GM12878 (cell line): Measurements from ENCODE around the gene ANKRD44. TPM values are rescaled to one million over a fixed set of nuclear protein-coding genes. Genes with fewer than 3 reads are reported as not detected.

Source experiments
- ATAC-seq: fragments of 200-7000 bp; cut with Tn5 transposase; 3 replicates; pipeline ENCODE4 v1.9.1; 2020; ENCODE audit warnings: mild to moderate bottlenecking, moderate library complexity
- BruUV-seq: library from RNA; stranded (reverse); fragments of 400-500 nt; replicated peaks from 2 replicates; lab custom pipeline; 2021; lab: Mats Ljungman, UMichigan
- CTCF ChIA-PET: fragments of 300-600 bp; sonication (Branson Sonifier 250); formaldehyde crosslinking; extraction: SDS; loops from one replicate; lab custom pipeline; 2021; ENCODE audit warnings: inconsistent platforms; lab: Yijun Ruan, JAX
- POLR2A ChIA-PET: fragments of 350-600 bp; formaldehyde crosslinking; extraction: SDS; loops from one replicate; lab custom pipeline; 2021; ENCODE audit warnings: inconsistent platforms; lab: Charles Lee
- RAD21 ChIA-PET: fragments of 300-600 bp; sonication (Branson Sonifier 250); formaldehyde crosslinking; loops from one replicate; lab custom pipeline; 2023; ENCODE audit warnings: antibody characterized with exemption; ENCODE audit not compliant: unreplicated experiment; lab: Charles Lee
- SMC1A ChIA-PET: fragments of 300-600 bp; sonication (Branson Sonifier 250); formaldehyde crosslinking; loops from one replicate; lab custom pipeline; 2023; ENCODE audit not compliant: unreplicated experiment, uncharacterized antibody; lab: Charles Lee
- DNase-seq: peaks from one replicate; pipeline ENCODE4 v3.0.0-alpha.2; 2011; ENCODE audit warnings: low read depth, low spot score
- FAIRE-seq: peaks from 3 replicates; lab custom pipeline; 2011; peaks lifted over from hg19 to GRCh38; lab: Jason Lieb, UNC
- H2AFZ ChIP-seq: 2 replicates; pipeline ENCODE4 v1.6.0; 2011; ENCODE audit warnings: low read depth, low read length, control low read depth; ENCODE audit not compliant: control insufficient read depth
- H3K27ac ChIP-seq: 2 replicates; pipeline ENCODE4 v1.5.1; 2011; ENCODE audit warnings: control low read depth; ENCODE audit not compliant: control insufficient read depth, insufficient read depth
- H3K27me3 ChIP-seq, 2 experiments: replicated peaks in 1 of 2; 2 replicates each; pipeline versions ENCODE4 v1.6.0 to v1.6.1; 2011; ENCODE audit warnings: low read length in 1 of 2; ENCODE audit not compliant: control insufficient read depth in 2 of 2, insufficient read depth in 2 of 2
- H3K36me3 ChIP-seq, 2 experiments: 2 replicates each; pipeline ENCODE4 v1.5.1; 2011; ENCODE audit warnings: low read length in 1 of 2; ENCODE audit not compliant: control insufficient read depth in 2 of 2, insufficient read depth in 2 of 2
- H3K4me1 ChIP-seq: 2 replicates; pipeline ENCODE4 v1.6.1; 2011; ENCODE audit warnings: mild to moderate bottlenecking, low read length, moderate library complexity, mixed read lengths; ENCODE audit not compliant: control insufficient read depth, insufficient read depth
- H3K4me2 ChIP-seq: 2 replicates; pipeline ENCODE4 v1.6.0; 2011; ENCODE audit warnings: control low read depth; ENCODE audit not compliant: control insufficient read depth, insufficient read depth
- H3K4me3 ChIP-seq: fragments of 200-600 bp; sonication (generic); 2 replicates; pipeline ENCODE4 v1.5.1; 2016
- H3K79me2 ChIP-seq: 2 replicates; pipeline ENCODE4 v1.6.0; 2011; ENCODE audit warnings: low read length; ENCODE audit not compliant: control insufficient read depth, insufficient read depth
- H3K9ac ChIP-seq: 2 replicates; pipeline ENCODE4 v1.8.0; 2011; ENCODE audit warnings: low read length, control low read depth, mixed read lengths; ENCODE audit not compliant: control insufficient read depth, insufficient read depth
- H3K9me3 ChIP-seq: replicated peaks from 3 replicates; pipeline ENCODE4 v1.5.1; 2011; ENCODE audit warnings: mild to moderate bottlenecking, low read length; ENCODE audit not compliant: control insufficient read depth, insufficient read depth
- H4K20me1 ChIP-seq: 2 replicates; pipeline ENCODE4 v1.6.0; 2011; ENCODE audit not compliant: control insufficient read depth, insufficient read depth
- ATF3 ChIP-seq: IDR thresholded peaks from 2 replicates; pipeline ENCODE4 v1.6.1; 2011; ENCODE audit warnings: low read depth, mild to moderate bottlenecking, low read length, moderate library complexity, borderline replicate concordance; ENCODE audit errors: extremely low read depth
- CBX3 ChIP-seq: fragments of 200-600 bp; sonication (generic); IDR thresholded peaks from 2 replicates; pipeline ENCODE4 v1.6.1; 2016; ENCODE audit warnings: low read depth, borderline replicate concordance
- CBX5 ChIP-seq: sonication (generic); IDR thresholded peaks from 2 replicates; pipeline ENCODE4 v1.6.1; 2016; ENCODE audit warnings: low read depth, moderate library complexity, mild to moderate bottlenecking, inconsistent platforms
- CEBPZ ChIP-seq: fragments of 150-350 bp; IDR thresholded peaks from 2 replicates; pipeline ENCODE4 v1.6.1; 2016; ENCODE audit warnings: low read depth, low read length
- CHD4 ChIP-seq: fragments of 200-600 bp; sonication (generic); IDR thresholded peaks from 2 replicates; pipeline ENCODE4 v1.6.1; 2016; ENCODE audit warnings: mild to moderate bottlenecking
- CREB1 ChIP-seq: IDR thresholded peaks from 2 replicates; pipeline ENCODE4 v1.6.1; 2012; ENCODE audit warnings: low read depth, mild to moderate bottlenecking, inconsistent platforms
- E2F8 ChIP-seq: fragments of 450-650 bp; IDR thresholded peaks from 2 replicates; pipeline ENCODE4 v1.6.1; 2018; ENCODE audit warnings: mild to moderate bottlenecking, low read depth, moderate library complexity; ENCODE audit not compliant: partially characterized antibody
- E4F1 ChIP-seq: fragments of 450-650 bp; IDR thresholded peaks from 2 replicates; pipeline ENCODE4 v1.6.1; 2018; ENCODE audit warnings: borderline replicate concordance, mild to moderate bottlenecking; ENCODE audit not compliant: partially characterized antibody
- EZH2 ChIP-seq: IDR thresholded peaks from 2 replicates; pipeline ENCODE4 v1.6.1; 2012; ENCODE audit warnings: low read depth, mild to moderate bottlenecking, control low read depth, inconsistent platforms, low read length, borderline replicate concordance; ENCODE audit not compliant: control insufficient read depth
- RUNX3 ChIP-seq: IDR thresholded peaks from 2 replicates; pipeline ENCODE4 v1.6.1; 2012; ENCODE audit warnings: low read length, inconsistent platforms
- WGBS: methylation state at CpG from one replicate; pipeline ENCODE4 v1.1.6; 2016; ENCODE audit warnings: low lambda C conversion rate; ENCODE audit not compliant: insufficient replicate concordance, insufficient coverage; ENCODE audit errors: missing lambda C conversion rate; 5-methylcytosine and 5-hydroxymethylcytosine counted together
- in situ Hi-C: fragments of 300-500 bp; cut with MboI; formaldehyde crosslinking; loops from 9 replicates; pipeline ENCODE4 v1.14.3; 2018; ENCODE audit warnings: mixed read lengths
- intact Hi-C: fragments of 100-400 bp; cut with micrococcal nuclease; formaldehyde crosslinking; loops from one replicate; pipeline ENCODE4 v1.14.2; 2022; ENCODE audit not compliant: unreplicated experiment
- polyA plus RNA-seq, 11 experiments: library from polyadenylated mRNA; depleted of rRNA in 4 of 11; unstranded in 6 of 11; stranded (reverse) in 5 of 11; fragments of >200 nt; fragmentation: Nextera tagmentation in 4 of 11; fragmentation: Illumina TruSeq in 1 of 11; extraction: Ambion mirVana in 4 of 11; extraction: Trizol in 1 of 11; gene quantifications; 1 replicate in 1 of 11; 2 replicates in 10 of 11; pipeline versions ENCODE4 v1.2.1 to v1.2.3, GENCODE V29; 2011 to 2016; ENCODE audit warnings: inconsistent platforms in 2 of 11, missing spikeins in 2 of 11, low read depth in 1 of 11
- total RNA-seq, 4 experiments: library from RNA; depleted of rRNA in 3 of 4; stranded (reverse); fragments of >200 nt in 3 of 4; fragmentation: Illumina TruSeq in 1 of 4; extraction: Trizol in 1 of 4; gene quantifications; 2 replicates each; pipeline versions ENCODE4 v1.2.1 to v1.2.3, GENCODE V29; 2013 to 2021

ANKRD44 gene
- total and polyA plus RNA-seq, 10 of the 15 experiments (the other 5 are each of a cell fraction or from before 2014, with no cell fraction given): 19.1 to 99.1 (median 59.6) TPM

- CTCF ChIA-PET: interaction anchor here (1.1 to 2.6 kb wide), 3 partner anchors 24 to 394 kb away, joined by 3 to 8 read pairs (median 3); no protein-coding TSS in a partner anchor
Measured at GRCh38 chr2:197089655-197090054, 220.9 kb downstream of the ANKRD44 start.

More at GRCh38 chr2:197089655-197090054, 220.9 kb downstream of the ANKRD44 start:
- no peak for ATAC-seq
- 98% methylated on average over 2 of the region's 2 CpGs for WGBS
- DNase-seq: no peak
- intact Hi-C loops (no loop called here), in situ Hi-C loops (no loop called here)
- POLR2A ChIA-PET: no interaction called here
- BruUV-seq: no TSS peak
- TF ChIP-seq CEBPZ (no peak), CBX3 (no peak), CREB1 (no peak), RUNX3 (no peak), EZH2 (no peak), CHD4 (no peak), CBX5 (no peak), E2F8 (no peak), ATF3 (no peak), E4F1 (no peak)
- no peak overlapping the region for H3K9ac ChIP-seq
- no peak overlapping the region for H2AFZ ChIP-seq
- no peak overlapping the region for H3K4me3 ChIP-seq
- H3K27me3 ChIP-seq: no peaks in the 10 kb centered on the region
- H3K27ac ChIP-seq: no peak overlapping the region
- H3K36me3 ChIP-seq: peaks cover 6 to 12% of the 10 kb centered on the region in 2 experiments
- no peaks in the 10 kb centered on the region for H4K20me1 ChIP-seq
- RAD21 ChIA-PET: no interaction called here
- no peak overlapping the region for H3K4me2 ChIP-seq
- SMC1A ChIA-PET: interaction anchor here (0.6 to 1.8 kb wide), 3 partner anchors 21 to 109 kb away, joined by 3 to 5 read pairs (median 4); no protein-coding TSS in a partner anchor
- no peak for FAIRE-seq
- H3K79me2 ChIP-seq: no peaks in the 10 kb centered on the region
- no peaks in the 10 kb centered on the region for H3K9me3 ChIP-seq
- no peaks in the 10 kb centered on the region for H3K4me1 ChIP-seq
